ENCODE data around the gene PSMA6.
A peak's percentile ranks its signal among the peaks of the same experiment; 100 is the strongest.

Gene PSMA6

DNA sequence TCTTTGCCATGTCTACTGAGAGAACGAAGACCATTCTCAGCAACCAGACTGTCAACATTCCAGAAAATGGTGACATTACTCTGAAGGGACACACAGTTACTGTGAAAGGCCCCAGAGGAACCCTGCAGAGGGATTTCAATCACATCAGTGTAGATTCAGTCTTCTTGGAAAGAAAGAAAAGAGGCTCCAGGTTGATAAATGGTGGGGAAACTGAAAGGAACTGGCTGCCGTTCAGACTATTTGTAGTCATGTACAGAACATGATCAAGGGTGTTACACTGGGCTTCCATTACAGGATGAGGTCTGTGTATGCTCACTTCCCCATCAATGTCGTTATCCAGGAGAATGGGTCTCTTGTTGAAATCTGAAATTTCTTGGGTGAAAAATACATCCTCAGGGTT lies 29.7 kb upstream of the PSMA6 start:
- DNase-seq (ENCODE audit: low spot score) (no peak), ATAC-seq (ENCODE audit: low read depth) (no peak)
- no peaks in the 10 kb centered on the region for H3K27me3 ChIP-seq (ENCODE audit: insufficient read depth, poor library complexity, severe bottlenecking)
- H3K4me3 ChIP-seq (ENCODE audit: severe bottlenecking), result no peak overlapping the region
- H3K36me3 ChIP-seq (ENCODE audit: low read depth), result no peaks in the 10 kb centered on the region; the same call in 1 of the 2 replicates
- H3K27ac ChIP-seq (ENCODE audit: poor library complexity, severe bottlenecking), result no peak overlapping the region
- TF ChIP-seq, protein P1, sequence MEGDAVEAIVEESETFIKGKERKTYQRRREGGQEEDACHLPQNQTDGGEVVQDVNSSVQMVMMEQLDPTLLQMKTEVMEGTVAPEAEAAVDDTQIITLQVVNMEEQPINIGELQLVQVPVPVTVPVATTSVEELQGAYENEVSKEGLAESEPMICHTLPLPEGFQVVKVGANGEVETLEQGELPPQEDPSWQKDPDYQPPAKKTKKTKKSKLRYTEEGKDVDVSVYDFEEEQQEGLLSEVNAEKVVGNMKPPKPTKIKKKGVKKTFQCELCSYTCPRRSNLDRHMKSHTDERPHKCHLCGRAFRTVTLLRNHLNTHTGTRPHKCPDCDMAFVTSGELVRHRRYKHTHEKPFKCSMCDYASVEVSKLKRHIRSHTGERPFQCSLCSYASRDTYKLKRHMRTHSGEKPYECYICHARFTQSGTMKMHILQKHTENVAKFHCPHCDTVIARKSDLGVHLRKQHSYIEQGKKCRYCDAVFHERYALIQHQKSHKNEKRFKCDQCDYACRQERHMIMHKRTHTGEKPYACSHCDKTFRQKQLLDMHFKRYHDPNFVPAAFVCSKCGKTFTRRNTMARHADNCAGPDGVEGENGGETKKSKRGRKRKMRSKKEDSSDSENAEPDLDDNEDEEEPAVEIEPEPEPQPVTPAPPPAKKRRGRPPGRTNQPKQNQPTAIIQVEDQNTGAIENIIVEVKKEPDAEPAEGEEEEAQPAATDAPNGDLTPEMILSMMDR (IDR thresholded peaks at IDR 0.05; ENCODE audit: poor library complexity, severe bottlenecking), result no peak
- H3K4me1 ChIP-seq (ENCODE audit: insufficient read depth, poor library complexity, severe bottlenecking), result no peaks in the 10 kb centered on the region
- no peaks in the 10 kb centered on the region for H3K9me3 ChIP-seq (ENCODE audit: severe bottlenecking)

DNA sequence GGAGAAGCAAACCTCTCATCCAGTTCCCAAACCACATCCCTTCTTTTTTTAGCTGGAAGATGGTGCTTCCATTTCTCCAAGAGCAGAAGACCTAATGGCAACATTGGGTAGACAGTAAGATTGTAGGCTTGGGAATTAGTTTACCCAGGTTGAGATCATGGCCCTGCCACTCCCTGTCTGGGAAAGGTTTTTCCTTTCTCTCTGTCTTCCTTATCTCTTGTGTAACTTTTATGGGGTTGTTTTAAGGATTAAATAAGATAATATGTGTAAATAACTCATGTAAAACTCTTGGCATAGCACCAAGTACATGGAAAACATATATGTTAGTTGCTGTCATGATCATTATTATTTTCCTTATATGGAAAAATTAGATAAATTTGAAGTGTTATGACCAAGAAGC lies 23.2 kb upstream of the PSMA6 start:
- TF ChIP-seq, protein P1 (IDR thresholded peaks at IDR 0.05; ENCODE audit: poor library complexity, severe bottlenecking), result no peak
- no peaks in the 10 kb centered on the region for H3K27me3 ChIP-seq (ENCODE audit: insufficient read depth, poor library complexity, severe bottlenecking)
- no peak for DNase-seq (ENCODE audit: low spot score)
- H3K4me3 ChIP-seq (ENCODE audit: severe bottlenecking), result no peak overlapping the region
- H3K36me3 ChIP-seq (ENCODE audit: low read depth), result peaks cover 24% of the 10 kb centered on the region
- no peak for ATAC-seq (ENCODE audit: low read depth)
- H3K9me3 ChIP-seq (ENCODE audit: severe bottlenecking), result no peaks in the 10 kb centered on the region
- H3K27ac ChIP-seq (ENCODE audit: poor library complexity, severe bottlenecking), result no peak overlapping the region
- no peaks in the 10 kb centered on the region for H3K4me1 ChIP-seq (ENCODE audit: insufficient read depth, poor library complexity, severe bottlenecking)

DNA sequence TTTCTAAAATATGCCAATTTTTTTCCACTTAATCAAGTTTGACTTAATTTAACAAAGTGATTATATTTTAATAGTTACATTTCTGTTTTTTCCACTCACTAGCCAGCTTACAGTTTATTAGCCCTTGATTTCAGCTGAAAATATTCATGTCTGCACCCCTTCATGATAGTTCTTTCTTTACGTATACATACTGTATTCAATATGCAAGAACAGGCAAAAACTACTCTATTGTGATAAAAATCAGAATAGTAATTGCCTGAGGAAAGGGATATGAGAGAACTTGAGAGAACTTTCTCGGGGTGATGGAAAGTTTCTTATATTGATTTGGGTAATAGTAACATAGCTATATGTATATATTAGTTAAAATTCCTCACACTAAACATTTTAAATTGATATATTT lies 17.4 kb upstream of the PSMA6 start:
- H3K9me3 ChIP-seq (ENCODE audit: severe bottlenecking), result no peaks in the 10 kb centered on the region
- no peaks in the 10 kb centered on the region for H3K27me3 ChIP-seq (ENCODE audit: insufficient read depth, poor library complexity, severe bottlenecking)
- no peak overlapping the region for H3K27ac ChIP-seq (ENCODE audit: poor library complexity, severe bottlenecking)
- H3K4me3 ChIP-seq (ENCODE audit: severe bottlenecking), result no peak overlapping the region
- DNase-seq (ENCODE audit: low spot score), result no peak
- no peaks in the 10 kb centered on the region for H3K4me1 ChIP-seq (ENCODE audit: insufficient read depth, poor library complexity, severe bottlenecking)
- no peak for ATAC-seq (ENCODE audit: low read depth)
- TF ChIP-seq, protein P1 (IDR thresholded peaks at IDR 0.05; ENCODE audit: poor library complexity, severe bottlenecking), result no peak
- H3K36me3 ChIP-seq (ENCODE audit: low read depth), result peaks cover 41% of the 10 kb centered on the region

DNA sequence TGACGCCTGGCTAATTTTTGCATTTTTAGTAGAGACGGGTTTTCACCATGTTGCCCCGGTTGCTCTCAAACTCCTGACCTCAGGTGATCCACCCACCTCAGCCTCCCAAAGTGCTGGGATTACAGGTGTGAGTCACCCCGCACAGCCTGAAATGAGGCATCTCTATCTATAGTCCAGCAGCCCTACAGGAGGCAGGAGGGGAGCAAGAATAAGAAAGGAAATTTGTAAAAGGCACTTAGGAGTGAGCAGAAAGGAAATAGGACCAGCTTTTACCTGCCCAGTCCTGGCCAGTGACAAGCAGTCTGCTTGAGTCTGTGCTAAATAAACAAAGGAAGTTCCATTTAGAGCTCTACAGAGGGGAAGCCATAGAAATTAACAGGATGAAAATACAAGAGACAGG lies 15.0 kb upstream of the PSMA6 start:
- TF ChIP-seq, protein P1 (IDR thresholded peaks at IDR 0.05; ENCODE audit: poor library complexity, severe bottlenecking), result no peak
- DNase-seq (ENCODE audit: low spot score) (no peak), ATAC-seq (ENCODE audit: low read depth) (peak; percentile 78)
- no peaks in the 10 kb centered on the region for H3K4me1 ChIP-seq (ENCODE audit: insufficient read depth, poor library complexity, severe bottlenecking)
- no peak overlapping the region for H3K4me3 ChIP-seq (ENCODE audit: severe bottlenecking)
- no peaks in the 10 kb centered on the region for H3K27me3 ChIP-seq (ENCODE audit: insufficient read depth, poor library complexity, severe bottlenecking)
- peaks cover 29% of the 10 kb centered on the region for H3K36me3 ChIP-seq (ENCODE audit: low read depth)
- no peak overlapping the region for H3K27ac ChIP-seq (ENCODE audit: poor library complexity, severe bottlenecking)
- no peaks in the 10 kb centered on the region for H3K9me3 ChIP-seq (ENCODE audit: severe bottlenecking)

DNA sequence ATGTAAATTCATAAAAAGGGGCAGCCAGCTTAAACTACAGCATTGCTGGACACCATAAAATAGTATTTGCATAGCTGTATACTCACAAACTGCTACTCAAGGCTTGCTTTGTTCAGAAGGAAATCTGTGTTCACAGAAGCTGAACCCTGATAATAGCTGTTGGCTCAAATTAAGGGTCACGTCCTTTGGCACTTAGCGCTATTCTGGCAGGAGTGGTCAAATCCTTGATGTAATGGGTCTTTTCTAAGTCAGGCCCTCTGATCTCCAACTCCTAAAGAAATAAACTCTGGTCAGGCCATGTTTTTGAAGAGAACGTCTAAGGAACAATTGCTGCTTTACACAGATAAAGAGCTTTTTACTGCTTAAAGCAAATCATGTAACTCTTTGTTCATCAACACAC lies 12.8 kb upstream of the PSMA6 start:
- Histone ChIP-seq H3K36me3 (ENCODE audit: low read depth) (peaks cover 20% of the 10 kb centered on the region), H3K4me3 (ENCODE audit: severe bottlenecking) (no peak overlapping the region), H3K4me1 (ENCODE audit: insufficient read depth, poor library complexity, severe bottlenecking) (no peaks in the 10 kb centered on the region), H3K9me3 (ENCODE audit: severe bottlenecking) (no peaks in the 10 kb centered on the region), H3K27me3 (ENCODE audit: insufficient read depth, poor library complexity, severe bottlenecking) (no peaks in the 10 kb centered on the region), H3K27ac (ENCODE audit: poor library complexity, severe bottlenecking) (no peak overlapping the region)
- TF ChIP-seq, protein P1 (IDR thresholded peaks at IDR 0.05; ENCODE audit: poor library complexity, severe bottlenecking), result no peak
- ATAC-seq (ENCODE audit: low read depth) (no peak), DNase-seq (ENCODE audit: low spot score) (no peak)

Data from RWPE2 (cell line).